HG03457 (cell line): ENCODE data around the gene AHCY.

ENCODE experiments used
- ATAC-seq: cut with Tn5 transposase; IDR thresholded peaks from one replicate; pipeline ENCODE4 v1.9.1; 2021; ENCODE audit warnings: moderate number of reproducible peaks; ENCODE audit not compliant: unreplicated experiment

Gene AHCY

GRCh38 chr20:34324541-34324940 lies 21.4 kb upstream of the AHCY start:
- ATAC-seq = no peak

- ATAC-seq = no peak
These were observed 19.3 kb upstream of the AHCY start for GRCh38 chr20:34322267-34323105.

DNA sequence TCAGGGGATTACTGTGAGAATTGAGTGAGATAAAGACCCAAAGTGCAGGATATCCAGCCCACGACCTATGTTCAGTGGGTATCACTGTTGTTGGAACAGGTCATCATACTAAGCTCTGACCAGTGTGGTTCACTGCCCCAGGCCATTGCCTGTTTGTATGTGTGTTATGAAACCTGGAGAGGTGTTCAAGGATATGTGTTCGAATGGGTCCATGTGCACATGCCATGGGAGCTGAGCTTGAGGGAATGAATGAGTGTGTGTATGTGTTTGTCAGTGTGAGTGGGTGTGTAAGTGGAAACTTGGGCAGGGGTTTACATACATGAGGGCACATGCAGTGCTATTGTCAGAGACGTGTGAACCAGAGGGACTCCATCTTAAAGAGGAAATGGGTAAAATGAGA lies 17.7 kb upstream of the AHCY start:
- ATAC-seq = no peak

GRCh38 chr20:34318609-34319443 lies 15.7 kb upstream of the AHCY start:
- ATAC-seq = no peak

DNA sequence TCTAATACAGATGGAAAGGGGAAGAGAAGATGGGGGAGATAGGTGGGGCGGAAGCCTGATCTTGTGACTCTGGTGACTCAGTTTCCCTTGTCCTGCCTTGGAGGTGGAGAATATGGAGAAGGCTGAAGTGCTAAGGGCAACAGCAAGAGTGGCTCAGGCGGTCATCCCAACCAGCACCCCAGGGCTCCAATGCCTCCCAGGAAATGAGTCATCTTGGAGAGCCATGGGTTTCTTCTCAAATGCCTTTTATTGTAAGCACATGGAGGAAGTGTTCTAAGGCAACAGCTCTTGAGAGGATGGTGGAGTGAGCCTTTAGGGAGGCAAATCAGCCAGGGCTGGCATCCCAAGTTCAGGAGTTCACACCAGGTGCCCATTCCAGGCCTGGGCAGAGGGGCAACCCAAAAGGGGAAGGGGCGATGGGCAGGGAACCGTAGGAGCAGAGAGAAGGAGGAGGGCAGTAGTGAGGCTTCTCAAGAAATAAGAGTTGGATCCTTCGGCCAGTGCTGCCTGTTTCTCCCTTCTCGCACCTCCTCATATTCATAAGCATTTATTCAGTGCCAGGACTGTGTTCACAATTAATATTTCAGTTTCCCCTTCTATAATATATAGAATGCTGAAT lies 13.2 kb upstream of the AHCY start:
- ATAC-seq = no peak

GRCh38 chr20:34315236-34315635 lies 12.1 kb upstream of the AHCY start:
- no peak for ATAC-seq

DNA sequence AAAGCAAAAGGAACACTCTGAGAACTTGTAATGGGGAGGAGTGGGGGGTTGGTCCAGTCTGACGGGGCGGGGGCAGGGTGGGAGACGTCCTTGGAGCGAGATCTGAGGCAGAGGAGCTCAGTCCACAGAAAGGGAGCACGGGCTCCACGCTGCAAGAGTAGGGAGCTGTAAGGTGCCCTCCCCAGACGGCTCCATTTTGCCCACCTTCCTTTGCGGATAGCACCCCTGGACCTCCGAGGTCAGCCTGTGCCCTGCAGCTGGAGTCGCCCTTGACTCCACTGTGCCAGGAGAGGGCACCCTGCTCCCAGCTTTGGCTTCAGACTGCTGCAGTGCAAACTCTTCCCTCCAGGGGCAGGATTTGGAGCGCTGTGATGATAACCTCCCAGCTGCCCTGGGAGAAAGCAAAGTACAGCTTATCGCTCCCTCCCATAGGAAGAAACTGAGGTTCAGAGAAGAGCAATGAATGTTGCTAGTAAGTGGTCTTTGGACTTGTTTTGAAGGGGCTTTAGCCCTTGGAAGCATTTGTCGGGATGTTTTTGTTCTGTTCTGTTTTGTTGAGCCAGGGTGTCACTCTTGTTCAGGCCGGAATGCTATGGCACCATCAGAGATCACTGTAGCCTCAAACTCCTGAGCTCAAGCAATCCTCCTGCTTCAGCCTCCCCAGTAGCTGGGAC lies 9.5 kb upstream of the AHCY start:
- ATAC-seq = no peak

DNA sequence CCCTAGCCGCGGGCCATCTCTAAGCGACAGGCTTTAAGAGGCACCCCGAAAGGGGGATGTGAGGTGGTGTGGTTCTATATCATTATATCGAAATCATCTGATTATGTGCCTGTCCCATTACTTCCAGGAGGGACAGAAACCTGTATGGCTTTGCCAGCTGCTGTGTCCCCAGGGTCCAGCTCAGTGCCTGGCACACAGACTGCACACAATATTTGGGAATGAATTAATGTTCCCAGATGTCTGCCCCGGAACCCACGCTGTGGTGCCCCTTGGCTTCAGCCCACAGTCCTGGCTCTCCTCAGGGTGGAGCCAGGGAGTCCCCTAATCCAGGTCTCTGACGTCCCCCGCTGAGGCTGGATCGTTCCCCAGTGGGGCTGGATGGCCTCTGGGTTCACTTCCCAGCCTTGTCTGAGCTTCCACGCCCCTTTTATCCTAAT lies 8.9 kb upstream of the AHCY start:
- no peak for ATAC-seq

GRCh38 chr20:34311118-34312023 lies 8.2 kb upstream of the AHCY start:
- ATAC-seq = no peak

GRCh38 chr20:34310481-34311117 lies 7.4 kb upstream of the AHCY start:
- no peak for ATAC-seq

DNA sequence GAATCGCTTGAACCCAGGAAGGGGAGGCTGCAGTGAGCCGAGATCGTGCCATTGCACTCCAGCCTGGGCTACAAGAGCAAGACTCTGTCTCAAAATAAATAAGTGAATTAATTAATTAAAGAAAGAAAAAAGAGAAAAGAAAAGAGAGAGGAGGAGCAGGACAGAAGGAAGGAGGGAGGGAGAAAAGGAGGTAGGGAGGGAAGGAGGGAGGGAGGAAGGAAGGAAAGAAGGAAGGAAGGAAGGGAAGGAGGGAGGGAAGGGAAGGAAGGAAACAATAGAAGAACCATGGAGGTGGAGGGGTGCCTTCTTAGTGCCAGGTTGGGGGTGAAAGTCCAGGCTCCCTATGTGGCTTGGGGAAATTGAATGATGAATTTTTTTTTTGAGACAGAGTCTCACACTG lies 6.5 kb upstream of the AHCY start:
- ATAC-seq = no peak

GRCh38 chr20:34305333-34306230 lies 2.4 kb upstream of the AHCY start:
- no peak for ATAC-seq

GRCh38 chr20:34302312-34302722 lies 838 bp downstream of the AHCY start:
- ATAC-seq = no peak

GRCh38 chr20:34301587-34302311 lies 1.4 kb downstream of the AHCY start:
- no peak for ATAC-seq

DNA sequence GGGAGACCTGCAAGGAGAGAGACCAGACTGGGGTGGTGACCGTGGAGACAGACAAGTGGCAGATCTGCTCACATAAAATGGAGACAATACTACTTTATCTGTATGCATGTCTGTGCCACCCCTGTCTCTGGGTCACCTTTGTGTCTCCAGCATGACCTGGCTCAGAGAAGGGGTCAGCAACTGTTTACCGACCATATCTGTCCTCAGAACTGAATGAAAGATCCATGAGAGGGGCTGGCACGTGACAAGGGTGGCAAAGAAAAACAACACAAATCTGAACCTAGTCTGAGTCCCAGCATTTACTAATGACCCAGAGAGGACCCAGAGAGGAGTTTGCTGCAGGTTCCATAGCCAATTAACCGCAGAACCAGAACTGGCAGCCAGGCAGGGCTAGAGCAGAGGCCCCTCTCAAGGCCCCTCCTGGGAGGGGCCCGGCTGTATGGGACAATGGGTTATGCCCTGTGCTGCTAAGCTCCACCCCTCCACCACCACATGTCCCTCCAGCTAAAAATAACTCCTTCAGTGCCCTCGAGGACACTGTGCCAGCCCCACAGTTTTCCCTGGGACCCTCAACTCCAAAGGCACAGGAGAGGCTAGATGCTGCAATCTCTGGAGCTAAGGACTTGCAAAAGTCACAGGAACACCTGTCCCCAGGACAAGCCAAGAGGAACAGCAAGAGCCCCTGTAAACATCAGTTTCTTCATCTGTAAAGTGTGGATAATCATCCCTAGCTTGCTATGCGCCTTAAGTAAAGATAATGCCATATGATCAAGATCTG lies 2.2 kb downstream of the AHCY start:
- no peak for ATAC-seq

DNA sequence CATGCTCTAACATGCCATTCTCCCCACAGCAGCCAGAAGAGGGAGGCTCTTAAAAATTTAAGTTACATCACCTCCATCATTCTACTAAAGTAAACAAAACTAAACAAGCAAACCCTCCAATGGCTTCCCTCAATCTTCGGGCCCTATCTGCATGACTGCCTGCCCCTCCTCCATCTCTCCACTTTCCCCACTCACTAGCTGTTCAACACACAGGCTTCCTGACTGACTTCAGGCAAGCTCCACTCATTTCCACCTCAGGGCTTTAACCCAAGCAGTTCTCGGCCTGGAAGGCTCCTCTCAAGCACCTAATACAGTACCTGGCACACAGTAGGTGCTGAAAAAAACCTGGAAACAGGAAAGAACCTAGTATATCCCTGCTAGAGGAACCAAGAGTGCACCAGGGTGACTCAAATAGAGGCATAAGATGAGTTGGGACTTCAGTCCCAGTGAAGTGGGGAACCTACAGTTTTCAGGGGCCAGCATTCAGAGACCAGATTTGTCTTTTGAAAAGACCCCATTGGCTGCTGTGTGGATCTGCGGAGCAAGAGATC lies 2.8 kb downstream of the AHCY start:
- no peak for ATAC-seq
